Testis (tissue), 3 donors: ENCODE data around the gene KDM5B. TPM values are rescaled to one million over a fixed set of nuclear protein-coding genes. Genes with fewer than 3 reads are reported as not detected.
"Not testable (repeated sequence)": the region's sequence is repeated elsewhere in the genome, so short reads cannot be mapped to it uniquely, and the experiment has no call there.

Source experiments
- DNase-seq: peaks from one replicate; pipeline ENCODE4 v3.0.0-alpha.2; 2019
- H3K27ac ChIP-seq, 2 donors: fragments of 200-600 bp; sonication (generic); one replicate each; pipeline ENCODE4 v1.5.1; 2019
- H3K27me3 ChIP-seq: fragments of 200-600 bp; sonication (generic); one replicate; pipeline ENCODE4 v1.5.1; 2019
- H3K36me3 ChIP-seq: fragments of 200-600 bp; sonication (generic); one replicate; pipeline ENCODE4 v1.5.1; 2017; ENCODE audit warnings: low read depth; ENCODE audit errors: missing control alignments
- H3K4me1 ChIP-seq: fragments of 200-600 bp; sonication (generic); one replicate; pipeline ENCODE4 v1.5.1; 2019
- H3K4me3 ChIP-seq, 2 donors: fragments of 200-600 bp; sonication (generic); one replicate each; pipeline ENCODE4 v1.5.1; 2017 to 2019
- H3K9me3 ChIP-seq: fragments of 200-600 bp; sonication (generic); one replicate; pipeline ENCODE4 v1.5.1; 2017
- CTCF ChIP-seq, 3 experiments: fragments of 450-650 bp in 2 of 3; fragments of 200-600 bp in 1 of 3; sonication (generic) in 1 of 3; IDR thresholded peaks; one replicate each; pipeline ENCODE4 v1.5.1; 2016 to 2019; ENCODE audit warnings: antibody characterized with exemption in 3 of 3, mild to moderate bottlenecking in 2 of 3, moderate library complexity in 1 of 3
- POLR2A ChIP-seq: fragments of 450-650 bp; IDR thresholded peaks from one replicate; pipeline ENCODE4 v1.6.1; 2017; ENCODE audit warnings: antibody characterized with exemption, mild to moderate bottlenecking, moderate library complexity
- WGBS, 2 donors: methylation state at CpG; one replicate each; pipeline ENCODE4 v1.1.5; 2018; 5-methylcytosine and 5-hydroxymethylcytosine counted together
- intact Hi-C: fragments of 100-400 bp; cut with DNase I; formaldehyde crosslinking; loops from one replicate; pipeline ENCODE4 v1.15.1; 2023; ENCODE audit warnings: low total_unique reads
- polyA plus RNA-seq: library from polyadenylated mRNA; stranded (reverse); fragments of 350-450 nt; fragmentation: Illumina TruSeq; extraction: RNeasy Lipid Tissue Mini Kit (QIAGEN cat#74804); gene quantifications from one replicate; pipeline ENCODE4 v1.2.3, GENCODE V29; 2014; ENCODE audit warnings: low read depth, low replicate concordance; ENCODE audit not compliant: insufficient read depth
- total RNA-seq, 2 donors: library from RNA; depleted of rRNA; stranded (reverse); fragments of >200 nt; gene quantifications; one replicate each; pipeline ENCODE4 v1.2.3, GENCODE V29; 2016

KDM5B gene
- total and polyA plus RNA-seq, 3 donors from 2014 or later: 223 to 333 (median 307) TPM

- Histone ChIP-seq H3K9me3 (no peaks in the 10 kb centered on the region), H3K4me3 (no peak overlapping the region), H3K4me1 (no peaks in the 10 kb centered on the region), H3K27ac (no peak overlapping the region), H3K27me3 (no peaks in the 10 kb centered on the region), H3K36me3 (no peaks in the 10 kb centered on the region)
- no peak for DNase-seq
- WGBS, 2 donors: 88 to 91% methylated on average over 2 of the region's 2 CpGs
- TF ChIP-seq CTCF (IDR thresholded peaks at IDR 0.05) (no peak), POLR2A (no peak)
- intact Hi-C loops: no loop called here
These were observed 91.6 kb downstream of the KDM5B start for GRCh38 chr1:202716654-202717053.

- H3K9me3 ChIP-seq, H3K27ac ChIP-seq, intact Hi-C loops, DNase-seq, H3K27me3 ChIP-seq, H3K4me1 ChIP-seq, H3K4me3 ChIP-seq, H3K36me3 ChIP-seq: not testable (repeated sequence)
- WGBS, 2 donors: 88 to 90% methylated on average over 1 of the region's 1 CpG
These were observed 94.0 kb downstream of the KDM5B start for GRCh38 chr1:202714202-202714601.

- no peak for TF ChIP-seq POLR2A
- TF ChIP-seq CTCF (IDR thresholded peaks at IDR 0.05): no peak
- intact Hi-C loops: no loop called here
These were observed 95.1 kb downstream of the KDM5B start for GRCh38 chr1:202713110-202713509.

GRCh38 chr1:202711949-202712635 is 96.1 kb downstream of the KDM5B start:
- H3K4me1 ChIP-seq: peaks cover 13% of the 10 kb centered on the region
- H3K27me3 ChIP-seq: no peaks in the 10 kb centered on the region
- no peak overlapping the region for H3K27ac ChIP-seq
- intact Hi-C loops: no loop called here
- no peaks in the 10 kb centered on the region for H3K9me3 ChIP-seq
- no peak for DNase-seq
- TF ChIP-seq CTCF (IDR thresholded peaks at IDR 0.05) (no peak), POLR2A (no peak)
- WGBS, 2 donors: 73 to 84% methylated on average over 9 of the region's 9 CpGs
- H3K36me3 ChIP-seq: no peaks in the 10 kb centered on the region
- H3K4me3 ChIP-seq: no peak overlapping the region

More at GRCh38 chr1:202713110-202713509, 95.1 kb downstream of the KDM5B start:
- Histone ChIP-seq H3K9me3 (no peaks in the 10 kb centered on the region), H3K36me3 (no peaks in the 10 kb centered on the region), H3K27ac (no peak overlapping the region), H3K4me3 (no peak overlapping the region), H3K27me3 (no peaks in the 10 kb centered on the region), H3K4me1 (peaks cover 13% of the 10 kb centered on the region)
- WGBS, 2 donors: 65 to 66% methylated on average over 4 of the region's 4 CpGs
- no peak for DNase-seq

GRCh38 chr1:202710070-202711045 is 97.9 kb downstream of the KDM5B start, which contains the start of gene SYT2:
TSS of gene SYT2 (minus strand) at chr1:202710454. CDS start at chr1:202605772, 104,682 bp downstream.
- TF ChIP-seq POLR2A (no peak), CTCF (IDR thresholded peaks at IDR 0.05) (no peak)
- intact Hi-C loops: no loop called here
- no peaks in the 10 kb centered on the region for H3K9me3 ChIP-seq
- H3K36me3 ChIP-seq: no peaks in the 10 kb centered on the region
- DNase-seq: peak; percentile 81
- 4 to 11% methylated on average over 15 to 61 of the region's 64 CpGs for whole genome bisulfite sequencing, 2 donors
- peak within 1 kb of the TSS; percentile 40 to 76 for H3K4me3 ChIP-seq
- H3K27ac ChIP-seq: no peak within 1 kb of the TSS
- peaks cover 13% of the 10 kb centered on the region for H3K4me1 ChIP-seq
- no peaks in the 10 kb centered on the region for H3K27me3 ChIP-seq
